ENCODE results near the gene PCLAF. TPM values are rescaled to one million over a fixed set of nuclear protein-coding genes. Genes with fewer than 3 reads are reported as not detected.

The PCLAF gene
- total and polyA plus RNA-seq, 12 donors, result 0.17 to 4.5 (median 0.67) TPM; not detected in 5

- TF ChIP-seq CTCF (IDR thresholded peaks at IDR 0.05), result peak in 5 of 9 donors; percentile 29 to 44 (median 30)
- Histone ChIP-seq H3K9me3 (no peaks in the 10 kb centered on the region), H3K27me3 (no peaks in the 10 kb centered on the region), H3K27ac (no peak overlapping the region), H3K4me1 (peaks cover 6 to 26% (median 16%) of the 10 kb centered on the region in 9 donors), H3K4me3 (no peak overlapping the region), H3K36me3 (peaks cover 0 to 89% (median 31%) of the 10 kb centered on the region in 9 donors)
- intact Hi-C loops (cut with DNase I), result loop anchor here in 5 of 10 donors (5.0 to 10.0 kb wide), 4 partner anchors 225 to 248 kb away; no protein-coding TSS in a partner anchor
- ATAC-seq, result peak in 1 of 8 donors; percentile 18
- WGBS, 2 donors, result 81 to 82% methylated on average over 7 of the region's 7 CpGs
- DNase-seq, result no peak
These were observed 45.7 kb upstream of the PCLAF start for GRCh38 chr15:64426845-64427465.

GRCh38 chr15:64425221-64425620, 44.0 kb upstream of the PCLAF start:
- intact Hi-C loops (cut with DNase I), result loop anchor here in 5 of 10 donors (5.0 to 10.0 kb wide), 4 partner anchors 227 to 250 kb away; no protein-coding TSS in a partner anchor
- peaks cover 0 to 96% (median 45%) of the 10 kb centered on the region in 9 donors for H3K36me3 ChIP-seq
- TF ChIP-seq CTCF (IDR thresholded peaks at IDR 0.05), result no peak

GRCh38 chr15:64423970-64424369, 42.7 kb upstream of the PCLAF start:
- Histone ChIP-seq H3K36me3 (peaks cover 0 to 100% (median 57%) of the 10 kb centered on the region in 9 donors), H3K9me3 (no peaks in the 10 kb centered on the region), H3K27ac (no peak overlapping the region), H3K27me3 (no peaks in the 10 kb centered on the region), H3K4me3 (no peak overlapping the region), H3K4me1 (peaks cover 0 to under 1% (median 0%) of the 10 kb centered on the region in 9 donors)
- 82 to 90% methylated on average over 6 of the region's 6 CpGs for WGBS, 2 donors
- DNase-seq (no peak), ATAC-seq (no peak)
- intact Hi-C loops (cut with DNase I), result loop anchor here in 4 of 10 donors (10.0 kb wide), 3 partner anchors 231 to 251 kb away; no protein-coding TSS in a partner anchor
- no peak for TF ChIP-seq CTCF (IDR thresholded peaks at IDR 0.05)

More at GRCh38 chr15:64425221-64425620, 44.0 kb upstream of the PCLAF start:
- H3K27ac ChIP-seq, result no peak overlapping the region
- WGBS, 2 donors, result 94 to 95% methylated on average over 3 of the region's 3 CpGs
- no peak overlapping the region for H3K4me3 ChIP-seq
- peaks cover 2 to 13% (median 9%) of the 10 kb centered on the region in 9 donors for H3K4me1 ChIP-seq
- no peaks in the 10 kb centered on the region for H3K9me3 ChIP-seq
- no peak for DNase-seq
- no peak for ATAC-seq
- no peaks in the 10 kb centered on the region for H3K27me3 ChIP-seq

GRCh38 chr15:64422697-64423096, 41.5 kb upstream of the PCLAF start:
- no peak for TF ChIP-seq CTCF (IDR thresholded peaks at IDR 0.05)
- Histone ChIP-seq H3K4me1 (no peaks in the 10 kb centered on the region), H3K4me3 (no peak overlapping the region), H3K36me3 (peaks cover 0 to 100% (median 70%) of the 10 kb centered on the region in 9 donors), H3K9me3 (no peaks in the 10 kb centered on the region), H3K27ac (no peak overlapping the region), H3K27me3 (no peaks in the 10 kb centered on the region)
- ATAC-seq, result no peak
- no peak for DNase-seq
- intact Hi-C loops (cut with DNase I), result loop anchor here in 4 of 10 donors (10.0 kb wide), 3 partner anchors 232 to 252 kb away; no protein-coding TSS in a partner anchor
- 93% methylated on average over 2 of the region's 2 CpGs for WGBS, 2 donors

Data from heart right ventricle (tissue), 16 donors.